GM11168 (cell line): ENCODE measurements around the gene BCL2L11.

Experiments
- in situ Hi-C: fragments of 300-500 bp; cut with MboI; formaldehyde crosslinking; loops from one replicate; pipeline ENCODE4 v1.12.0; 2022; ENCODE audit warnings: low sequenced_read_pairs; ENCODE audit not compliant: unreplicated experiment

Gene BCL2L11

DNA sequence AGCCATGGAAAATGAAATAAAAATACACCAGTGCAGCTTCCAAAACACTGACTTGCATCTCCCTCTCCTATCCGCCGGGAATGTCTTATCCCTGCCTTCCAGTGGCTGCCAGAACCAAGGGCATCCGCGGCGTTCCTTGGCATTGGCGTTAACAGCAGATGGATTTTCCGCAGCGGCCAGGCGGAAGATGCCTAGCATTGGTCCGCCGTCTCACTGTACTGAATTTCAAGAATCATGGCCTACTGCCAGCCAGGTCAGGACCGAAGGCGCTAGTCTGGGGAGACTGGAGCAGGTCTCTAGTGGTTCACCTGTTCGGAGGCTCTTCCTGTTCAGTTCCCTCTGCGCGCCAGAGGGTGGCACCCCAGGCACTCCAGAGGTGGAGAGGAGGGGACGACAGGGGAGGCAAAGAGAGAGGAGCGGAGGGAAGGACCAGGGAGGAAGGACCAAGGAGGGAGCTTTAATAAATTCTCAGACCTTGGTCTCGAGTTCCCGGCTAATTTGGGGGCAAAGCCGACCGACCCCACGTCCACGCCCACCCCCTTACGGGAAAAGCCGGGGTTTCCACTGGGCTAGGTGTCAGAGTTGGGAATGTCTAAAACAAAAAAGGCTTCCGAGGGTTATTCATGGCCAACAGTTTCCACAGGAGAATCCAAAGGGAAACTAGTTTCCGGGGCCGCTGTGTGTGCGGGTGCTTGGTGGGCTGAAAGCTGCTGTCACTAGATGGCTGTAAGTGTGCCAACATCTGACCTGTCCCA, 3.7 kb upstream of the BCL2L11 start:
- in situ Hi-C loops, result loop anchor here (10.0 to 25.0 kb wide), 2 partner anchors 252 to 595 kb away; no protein-coding TSS in a partner anchor

- in situ Hi-C loops, result loop anchor here (10.0 to 25.0 kb wide), 2 partner anchors 253 to 594 kb away; no protein-coding TSS in a partner anchor
These were observed 2.9 kb upstream of the BCL2L11 start for GRCh38 chr2:111117598-111118480.

GRCh38 chr2:111118481-111118980, 2.2 kb upstream of the BCL2L11 start:
- in situ Hi-C loops, result loop anchor here (10.0 to 25.0 kb wide), 2 partner anchors 254 to 594 kb away; no protein-coding TSS in a partner anchor

- in situ Hi-C loops, result loop anchor here (10.0 to 25.0 kb wide), 2 partner anchors 254 to 593 kb away; no protein-coding TSS in a partner anchor
These were observed 1.5 kb upstream of the BCL2L11 start for GRCh38 chr2:111118981-111119821.

DNA sequence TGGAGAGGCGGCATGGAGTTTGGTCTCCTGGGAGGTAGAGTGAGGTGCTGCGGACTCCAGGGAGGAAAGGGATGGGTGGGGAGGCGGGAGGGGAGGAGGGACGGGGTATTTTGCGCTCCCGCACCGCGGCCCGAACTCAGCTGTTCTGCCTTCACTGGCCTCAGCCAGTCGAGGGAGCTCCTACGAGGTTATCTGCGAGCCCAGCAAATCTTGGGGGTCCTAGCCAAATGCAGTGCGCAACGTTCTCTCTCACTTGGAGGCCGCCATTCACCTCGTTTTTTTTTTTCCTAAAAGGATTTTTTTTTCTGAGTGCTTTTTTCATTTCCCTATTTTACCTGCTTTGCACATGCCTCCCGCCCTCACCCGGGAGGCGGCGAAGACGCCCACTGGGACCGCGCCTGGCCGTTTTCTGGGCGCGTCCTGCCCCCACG, 877 bp upstream of the BCL2L11 start:
- in situ Hi-C loops, result loop anchor here (10.0 to 25.0 kb wide), 2 partner anchors 255 to 592 kb away; no protein-coding TSS in a partner anchor

- in situ Hi-C loops, result loop anchor here (25.0 kb wide), 1 partner anchor 591 kb away; no protein-coding TSS in a partner anchor
These were observed 514 bp downstream of the BCL2L11 start for GRCh38 chr2:111121028-111121827.

- in situ Hi-C loops, result loop anchor here (25.0 kb wide), 1 partner anchor 590 kb away; no protein-coding TSS in a partner anchor
These were observed 1.3 kb downstream of the BCL2L11 start for GRCh38 chr2:111121828-111122630.

DNA sequence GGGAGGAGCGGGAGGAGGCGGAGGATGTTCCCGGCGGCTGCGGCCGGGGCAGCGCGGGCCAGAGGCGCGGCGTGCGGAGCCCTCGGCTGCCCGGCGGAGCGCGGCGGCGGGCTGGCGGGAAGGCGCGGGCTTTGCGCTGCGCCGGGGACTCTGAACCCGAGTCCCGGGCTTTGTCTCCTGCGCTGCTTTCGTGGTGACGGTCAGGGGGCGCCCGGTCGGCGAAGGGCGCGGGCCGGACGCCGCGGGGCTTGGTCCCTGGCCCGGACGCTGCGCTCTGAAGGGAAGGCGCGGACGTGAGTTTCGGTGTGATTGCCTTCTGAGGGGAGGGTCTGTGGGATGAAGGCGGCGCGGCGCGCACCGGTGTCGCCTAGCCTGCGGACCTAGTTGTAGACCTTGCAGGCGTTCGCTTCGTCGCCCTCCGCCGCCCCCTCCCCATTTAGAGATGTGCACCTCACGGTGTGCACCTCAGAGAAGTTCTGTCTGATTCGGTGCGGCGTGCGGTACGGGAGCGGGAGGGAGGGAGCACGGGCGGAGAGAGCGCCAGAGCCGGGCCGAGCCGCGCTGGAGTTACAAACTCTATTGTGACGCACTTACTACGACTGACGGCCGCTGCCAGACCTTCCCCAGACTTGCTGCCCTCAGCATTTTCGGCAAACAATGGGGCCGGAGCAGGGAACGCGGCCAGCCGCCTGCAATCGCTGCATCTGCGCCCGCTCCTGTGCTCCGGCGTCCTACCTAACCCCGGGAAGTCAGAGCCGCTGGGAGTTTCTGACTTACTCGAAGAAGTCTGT, 2.1 kb downstream of the BCL2L11 start:
- in situ Hi-C loops, result loop anchor here (25.0 kb wide), 1 partner anchor 589 kb away; no protein-coding TSS in a partner anchor

DNA sequence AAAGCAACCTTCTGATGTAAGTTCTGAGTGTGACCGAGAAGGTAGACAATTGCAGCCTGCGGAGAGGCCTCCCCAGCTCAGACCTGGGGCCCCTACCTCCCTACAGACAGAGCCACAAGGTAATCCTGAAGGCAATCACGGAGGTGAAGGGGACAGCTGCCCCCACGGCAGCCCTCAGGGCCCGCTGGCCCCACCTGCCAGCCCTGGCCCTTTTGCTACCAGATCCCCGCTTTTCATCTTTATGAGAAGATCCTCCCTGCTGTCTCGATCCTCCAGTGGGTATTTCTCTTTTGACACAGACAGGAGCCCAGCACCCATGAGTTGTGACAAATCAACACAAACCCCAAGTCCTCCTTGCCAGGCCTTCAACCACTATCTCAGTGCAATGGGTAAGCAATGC, 3.0 kb downstream of the BCL2L11 start:
- in situ Hi-C loops, result loop anchor here (25.0 kb wide), 1 partner anchor 589 kb away; no protein-coding TSS in a partner anchor

GRCh38 chr2:111126581-111126980, 5.9 kb downstream of the BCL2L11 start:
- in situ Hi-C loops, result no loop called here

DNA sequence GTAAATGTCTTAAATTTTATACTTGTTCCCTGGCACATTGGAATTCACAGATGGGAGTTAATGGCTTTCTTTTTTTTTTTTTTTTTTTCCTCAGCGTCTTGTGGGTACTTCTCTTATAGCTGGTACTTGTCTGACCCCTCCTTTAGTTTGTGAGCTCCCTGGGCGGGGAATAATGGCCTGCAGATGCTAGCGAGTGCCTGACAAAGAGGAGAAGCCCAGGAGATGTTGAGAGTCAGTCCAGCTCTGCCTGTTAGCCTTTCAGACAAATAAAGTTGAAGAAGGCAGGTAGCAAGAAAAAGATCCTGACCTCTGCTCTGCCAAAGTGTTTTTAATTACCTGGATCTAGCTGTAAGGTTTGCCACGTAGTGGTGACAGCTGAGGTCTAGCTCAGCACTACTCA, 6.6 kb downstream of the BCL2L11 start:
- in situ Hi-C loops, result no loop called here

DNA sequence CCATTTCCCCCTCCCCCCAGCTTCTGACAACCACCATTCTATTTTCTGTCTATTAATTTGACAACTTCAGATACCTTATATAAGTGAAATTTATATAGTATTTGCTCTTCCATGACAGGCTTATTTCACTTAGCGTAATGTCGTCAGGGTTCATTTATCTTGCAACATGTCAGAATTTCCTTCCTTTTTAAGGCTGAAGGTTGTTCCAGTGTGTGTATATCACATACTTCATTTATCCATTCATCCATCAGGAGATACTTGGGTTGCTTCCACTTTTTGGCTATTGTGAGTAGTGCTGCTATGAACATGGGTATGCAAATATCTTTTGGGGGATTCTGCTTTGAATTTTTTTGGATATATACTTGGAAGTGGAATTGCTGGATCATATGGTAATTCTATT, 7.4 kb downstream of the BCL2L11 start:
- in situ Hi-C loops, result no loop called here

GRCh38 chr2:111133603-111134002, 12.9 kb downstream of the BCL2L11 start:
- in situ Hi-C loops, result no loop called here

- in situ Hi-C loops, result no loop called here
These were observed 13.3 kb downstream of the BCL2L11 start for GRCh38 chr2:111134055-111134454.

- in situ Hi-C loops, result no loop called here
These were observed 14.7 kb downstream of the BCL2L11 start for GRCh38 chr2:111135237-111135909.

DNA sequence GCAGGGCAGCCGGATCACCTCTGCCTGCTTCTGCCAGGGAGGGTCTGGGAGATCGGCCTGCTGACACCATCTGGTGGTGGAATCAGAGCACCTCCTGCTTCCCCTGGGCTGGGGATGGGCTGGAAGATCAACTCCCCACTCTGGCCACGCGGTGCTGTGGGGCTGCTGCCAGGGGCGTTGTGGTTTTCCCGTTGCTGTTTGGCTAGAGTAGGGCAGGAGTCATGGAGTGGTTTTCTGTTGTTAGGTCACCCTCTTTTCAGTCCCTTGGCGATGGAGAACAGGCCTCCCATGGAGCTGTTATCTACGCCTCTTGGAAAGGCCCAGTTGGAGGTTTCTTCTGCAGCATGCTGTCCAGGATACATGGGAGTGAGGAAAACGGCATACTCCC, 15.2 kb downstream of the BCL2L11 start:
- in situ Hi-C loops, result no loop called here

DNA sequence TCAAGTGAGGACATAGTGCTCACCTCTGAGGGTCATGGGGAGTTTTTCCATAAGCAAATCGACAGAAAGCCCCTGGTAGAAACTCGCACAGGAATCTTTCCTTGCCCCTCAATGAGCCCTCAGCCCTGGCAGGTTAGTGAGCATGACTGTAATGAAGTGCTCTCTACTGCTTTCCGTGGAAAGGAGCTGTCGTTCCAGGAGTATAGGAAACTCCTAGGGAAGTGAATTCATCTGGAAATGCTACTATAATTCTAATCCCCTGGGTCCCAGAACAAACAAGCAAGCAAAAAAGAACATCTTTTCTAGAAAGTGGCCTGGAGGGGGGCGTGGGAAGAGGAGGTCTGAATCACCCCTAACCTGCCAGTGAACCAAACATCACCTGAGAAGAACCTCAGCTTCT, 18.1 kb downstream of the BCL2L11 start:
- in situ Hi-C loops, result no loop called here
